MM.1S (cell line): ENCODE data around the gene TDRD6.

Source experiments
- EZH2 ChIP-seq: fragments of 300-600 bp; sonication (generic); optimal IDR thresholded peaks from 2 replicates; pipeline ENCODE3; 2017; ENCODE audit warnings: low read depth, mild to moderate bottlenecking, antibody characterized with exemption, low read length, mixed read lengths
- EZH2phosphoT487 ChIP-seq: fragments of 300-600 bp; sonication (generic); IDR thresholded peaks from 2 replicates; pipeline ENCODE4 v1.6.1; 2018; ENCODE audit warnings: antibody characterized with exemption, low read length
- TF ChIP-seq, protein P1 (sequence below): fragments of 300-600 bp; sonication (generic); IDR thresholded peaks from 2 replicates; pipeline ENCODE4 v1.5.1; 2016; ENCODE audit warnings: antibody characterized with exemption, low read length, mixed read lengths

DNA sequence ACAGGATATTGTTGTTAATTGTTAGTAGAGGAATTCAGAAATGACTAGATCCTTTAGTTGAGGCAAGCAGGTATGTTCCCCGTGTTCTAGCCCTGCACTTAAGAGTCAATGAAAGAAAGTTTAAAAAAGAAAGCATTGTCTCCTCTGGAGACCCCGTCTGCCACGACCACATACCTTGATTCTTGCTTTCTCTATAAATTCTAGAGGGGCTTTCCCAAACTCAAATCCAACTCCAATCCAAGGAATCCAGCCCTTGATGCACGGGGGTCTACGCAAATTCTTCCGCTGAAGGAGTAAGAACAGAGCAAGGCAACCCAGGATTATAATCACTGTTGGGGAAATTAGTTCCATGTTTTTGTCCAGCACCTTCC lies 35.5 kb upstream of the TDRD6 start:
- TF ChIP-seq EZH2phosphoT487, result no peak
- TF ChIP-seq, protein P1, sequence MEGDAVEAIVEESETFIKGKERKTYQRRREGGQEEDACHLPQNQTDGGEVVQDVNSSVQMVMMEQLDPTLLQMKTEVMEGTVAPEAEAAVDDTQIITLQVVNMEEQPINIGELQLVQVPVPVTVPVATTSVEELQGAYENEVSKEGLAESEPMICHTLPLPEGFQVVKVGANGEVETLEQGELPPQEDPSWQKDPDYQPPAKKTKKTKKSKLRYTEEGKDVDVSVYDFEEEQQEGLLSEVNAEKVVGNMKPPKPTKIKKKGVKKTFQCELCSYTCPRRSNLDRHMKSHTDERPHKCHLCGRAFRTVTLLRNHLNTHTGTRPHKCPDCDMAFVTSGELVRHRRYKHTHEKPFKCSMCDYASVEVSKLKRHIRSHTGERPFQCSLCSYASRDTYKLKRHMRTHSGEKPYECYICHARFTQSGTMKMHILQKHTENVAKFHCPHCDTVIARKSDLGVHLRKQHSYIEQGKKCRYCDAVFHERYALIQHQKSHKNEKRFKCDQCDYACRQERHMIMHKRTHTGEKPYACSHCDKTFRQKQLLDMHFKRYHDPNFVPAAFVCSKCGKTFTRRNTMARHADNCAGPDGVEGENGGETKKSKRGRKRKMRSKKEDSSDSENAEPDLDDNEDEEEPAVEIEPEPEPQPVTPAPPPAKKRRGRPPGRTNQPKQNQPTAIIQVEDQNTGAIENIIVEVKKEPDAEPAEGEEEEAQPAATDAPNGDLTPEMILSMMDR, result no peak
- TF ChIP-seq EZH2, result no peak
